GM18505 (cell line): ENCODE data around the gene CAMK2A.
"Not testable (repeated sequence)": the region's sequence is repeated elsewhere in the genome, so short reads cannot be mapped to it uniquely, and the experiment has no call there.

ENCODE experiments used
- ATAC-seq: cut with Tn5 transposase; IDR thresholded peaks from one replicate; pipeline ENCODE4 v1.9.1; 2021; ENCODE audit not compliant: unreplicated experiment
- POLR2A ChIP-seq: IDR thresholded peaks from 4 replicates; pipeline ENCODE4 v1.6.1; 2011; ENCODE audit warnings: borderline replicate concordance; ENCODE audit not compliant: insufficient read depth, insufficient read length; ENCODE audit errors: extremely low read depth

Gene CAMK2A

DNA sequence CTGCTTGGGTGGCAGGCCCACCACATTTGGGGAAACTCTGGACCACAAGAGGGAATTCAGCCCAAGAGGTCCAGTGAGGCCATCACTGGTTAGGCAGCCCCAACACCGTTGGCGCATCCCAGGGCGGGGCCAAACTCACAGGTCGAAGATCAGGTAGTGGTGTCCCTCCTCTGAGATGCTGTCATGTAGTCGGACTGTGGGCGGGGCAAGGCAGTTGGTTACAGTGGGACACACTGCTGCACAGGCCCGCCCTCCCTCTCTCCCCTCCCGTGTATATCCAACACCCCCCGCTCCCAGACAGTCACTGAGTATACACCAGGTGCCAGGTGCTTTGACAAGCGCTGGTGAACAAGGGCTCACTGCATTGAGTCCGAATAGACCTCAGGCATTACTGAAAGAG, 32.1 kb downstream of the CAMK2A start:
- ATAC-seq, result no peak
- no peak for TF ChIP-seq POLR2A

- ATAC-seq, result no peak
- TF ChIP-seq POLR2A, result no peak
Observed at GRCh38 chr5:150256410-150257064, 33.0 kb downstream of the CAMK2A start.

DNA sequence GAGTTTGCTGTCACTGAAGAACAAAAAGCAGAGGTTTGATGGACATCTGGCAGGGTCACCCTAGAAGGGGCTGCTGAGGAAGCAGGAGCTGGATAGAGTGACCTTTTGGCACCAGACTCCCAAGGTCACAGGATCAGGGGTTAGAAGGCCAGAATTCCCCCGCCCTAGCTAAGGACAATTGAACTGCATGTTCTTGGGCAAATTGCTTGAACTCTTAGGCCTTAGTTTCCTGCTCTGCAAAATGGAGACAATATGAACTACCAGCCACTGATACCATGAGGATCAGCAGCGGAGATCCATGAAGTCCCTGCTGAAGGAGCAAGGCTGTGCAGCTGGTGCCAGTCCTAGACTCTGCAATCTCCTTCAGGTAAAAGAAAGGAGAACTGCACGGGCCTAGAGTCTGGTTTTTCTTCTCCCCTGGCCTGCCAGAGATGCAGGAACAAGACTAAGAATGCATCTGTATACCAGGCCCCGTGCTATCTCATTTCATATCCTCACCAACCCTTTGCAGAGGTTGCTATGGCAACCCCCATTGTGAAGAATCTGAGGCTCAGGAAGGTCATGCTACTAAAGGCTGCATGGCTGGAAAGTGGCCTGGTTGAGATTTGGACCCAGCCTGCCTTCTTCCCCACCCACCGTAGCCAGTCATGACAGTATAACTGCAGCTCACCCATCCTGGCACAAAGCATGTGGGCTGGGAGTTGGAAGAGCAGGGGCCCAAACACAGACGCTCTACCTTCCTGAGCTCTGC, 33.7 kb downstream of the CAMK2A start:
- no peak for TF ChIP-seq POLR2A
- no peak for ATAC-seq

DNA sequence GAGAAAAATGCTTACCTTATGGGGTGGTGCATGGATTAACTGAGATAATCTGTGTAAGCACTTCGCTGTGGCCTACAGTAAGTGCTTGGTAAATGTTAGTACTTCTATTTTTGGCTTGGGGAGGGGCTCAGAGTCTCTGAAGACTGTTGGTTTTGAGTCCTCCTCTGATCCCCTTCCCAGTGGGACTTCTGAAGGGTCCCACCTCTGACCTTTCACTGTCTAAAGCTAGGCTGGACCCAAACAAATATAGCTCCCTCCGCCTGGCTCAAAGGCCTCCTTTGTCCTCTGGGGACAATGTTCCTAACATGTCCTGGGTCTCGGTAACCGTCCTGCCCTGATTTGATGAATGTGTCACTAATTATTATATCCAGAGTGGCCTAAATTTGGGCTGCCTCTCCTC, 34.8 kb downstream of the CAMK2A start:
- ATAC-seq, result no peak

DNA sequence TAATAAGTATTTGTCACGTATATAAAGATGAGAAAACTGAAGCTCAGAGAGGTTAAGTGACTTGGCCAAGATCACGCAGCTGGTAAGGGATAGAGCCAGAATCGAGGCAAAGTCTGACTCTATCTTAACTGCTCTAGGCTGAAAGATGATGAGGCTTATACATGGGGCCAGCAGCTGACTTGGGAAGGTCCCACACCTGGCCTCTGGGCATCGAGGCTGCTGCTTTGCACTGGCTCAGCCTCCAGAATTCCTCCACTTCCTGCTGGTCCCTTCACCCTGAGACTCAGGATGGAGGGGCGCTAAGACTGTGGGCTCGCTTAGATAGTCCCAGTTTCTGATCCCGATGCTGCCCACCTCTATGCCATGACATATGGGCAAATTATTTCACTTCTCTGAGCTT, 35.2 kb downstream of the CAMK2A start:
- no peak for TF ChIP-seq POLR2A
- ATAC-seq, result no peak

More for the DNA sequence above, 34.8 kb downstream of the CAMK2A start:
- no peak for TF ChIP-seq POLR2A

- TF ChIP-seq POLR2A, result no peak
- ATAC-seq, result no peak
Observed at GRCh38 chr5:150253416-150254208, 36.0 kb downstream of the CAMK2A start.

GRCh38 chr5:150252489-150252888, 37.1 kb downstream of the CAMK2A start:
- TF ChIP-seq POLR2A, result no peak

GRCh38 chr5:150251504-150251903, 38.1 kb downstream of the CAMK2A start:
- no peak for TF ChIP-seq POLR2A
- ATAC-seq, result no peak

More at GRCh38 chr5:150252489-150252888, 37.1 kb downstream of the CAMK2A start:
- ATAC-seq, result no peak

DNA sequence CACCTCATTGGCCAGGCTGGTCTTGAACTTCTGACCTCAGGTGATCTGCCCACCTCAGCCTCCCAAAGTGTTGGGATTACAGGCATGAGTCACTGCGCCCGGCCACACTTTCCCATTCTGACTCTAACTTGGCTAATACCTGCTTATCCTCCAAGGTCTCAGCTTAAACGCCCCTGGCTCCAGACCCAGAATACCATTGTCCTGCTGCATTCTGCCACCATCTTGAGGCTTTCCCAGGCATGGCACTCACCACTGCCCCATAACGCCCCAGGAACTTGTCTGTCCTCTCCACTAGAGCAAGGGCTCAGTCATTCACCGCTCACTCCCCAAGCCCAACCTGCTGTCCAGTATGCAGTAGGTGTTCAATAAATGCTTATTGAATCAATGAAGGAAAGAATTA, 39.8 kb downstream of the CAMK2A start:
- ATAC-seq, result no peak
- no peak for TF ChIP-seq POLR2A

DNA sequence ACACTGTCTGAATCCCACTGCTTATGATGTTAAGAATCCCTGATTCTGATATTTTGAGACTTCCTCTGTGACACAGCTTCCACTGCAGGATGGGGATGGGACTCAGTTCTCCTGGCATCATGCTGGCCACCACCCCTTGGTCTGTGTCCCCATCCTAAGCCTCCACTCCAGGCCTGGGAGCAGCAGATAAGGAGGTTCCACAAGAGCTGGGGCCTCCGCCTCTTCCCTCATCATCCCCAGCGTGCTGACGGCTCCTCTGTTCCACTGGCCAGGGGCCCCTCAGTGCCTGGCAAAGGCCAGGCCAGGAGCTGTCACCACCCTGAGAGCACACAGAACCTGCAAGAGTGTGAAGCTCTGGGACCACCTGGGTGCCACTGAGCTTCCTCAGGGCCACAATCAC, 40.6 kb downstream of the CAMK2A start:
- TF ChIP-seq POLR2A, result no peak
- ATAC-seq, result no peak

- ATAC-seq, result not testable (repeated sequence)
Observed at GRCh38 chr5:150248493-150248892, 41.1 kb downstream of the CAMK2A start.

GRCh38 chr5:150247726-150248125, 41.8 kb downstream of the CAMK2A start:
- ATAC-seq, result no peak
- TF ChIP-seq POLR2A, result no peak

GRCh38 chr5:150246835-150247234, 42.7 kb downstream of the CAMK2A start:
- ATAC-seq, result no peak
- no peak for TF ChIP-seq POLR2A

GRCh38 chr5:150246429-150246828, 43.1 kb downstream of the CAMK2A start:
- no peak for TF ChIP-seq POLR2A
- ATAC-seq, result no peak
